GM20000 (cell line): ENCODE measurements around the gene STAT4.
A peak's percentile ranks its signal among the peaks of the same experiment; 100 is the strongest.
"Not testable (repeated sequence)": the region's sequence is repeated elsewhere in the genome, so short reads cannot be mapped to it uniquely, and the experiment has no call there.

Experiments used
- DNase-seq: peaks from one replicate; pipeline ENCODE4 v3.0.0; 2012; ENCODE audit warnings: low spot score
- TF ChIP-seq, protein P1 (sequence below): IDR thresholded peaks from 2 replicates; pipeline ENCODE4 v1.5.1; 2012; ENCODE audit warnings: mild to moderate bottlenecking, control low read depth; ENCODE audit errors: extremely low read depth, missing control alignments

The STAT4 gene

GRCh38 chr2:190999058-190999457, 151.7 kb downstream of the STAT4 start:
- TF ChIP-seq, protein P1, sequence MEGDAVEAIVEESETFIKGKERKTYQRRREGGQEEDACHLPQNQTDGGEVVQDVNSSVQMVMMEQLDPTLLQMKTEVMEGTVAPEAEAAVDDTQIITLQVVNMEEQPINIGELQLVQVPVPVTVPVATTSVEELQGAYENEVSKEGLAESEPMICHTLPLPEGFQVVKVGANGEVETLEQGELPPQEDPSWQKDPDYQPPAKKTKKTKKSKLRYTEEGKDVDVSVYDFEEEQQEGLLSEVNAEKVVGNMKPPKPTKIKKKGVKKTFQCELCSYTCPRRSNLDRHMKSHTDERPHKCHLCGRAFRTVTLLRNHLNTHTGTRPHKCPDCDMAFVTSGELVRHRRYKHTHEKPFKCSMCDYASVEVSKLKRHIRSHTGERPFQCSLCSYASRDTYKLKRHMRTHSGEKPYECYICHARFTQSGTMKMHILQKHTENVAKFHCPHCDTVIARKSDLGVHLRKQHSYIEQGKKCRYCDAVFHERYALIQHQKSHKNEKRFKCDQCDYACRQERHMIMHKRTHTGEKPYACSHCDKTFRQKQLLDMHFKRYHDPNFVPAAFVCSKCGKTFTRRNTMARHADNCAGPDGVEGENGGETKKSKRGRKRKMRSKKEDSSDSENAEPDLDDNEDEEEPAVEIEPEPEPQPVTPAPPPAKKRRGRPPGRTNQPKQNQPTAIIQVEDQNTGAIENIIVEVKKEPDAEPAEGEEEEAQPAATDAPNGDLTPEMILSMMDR, result no peak
- DNase-seq, result no peak

- TF ChIP-seq, protein P1, result no peak
- no peak for DNase-seq
Measured at GRCh38 chr2:190997526-190998113, 153.2 kb downstream of the STAT4 start.

- TF ChIP-seq, protein P1, result no peak
- DNase-seq, result no peak
Measured at GRCh38 chr2:190996947-190997346, 153.8 kb downstream of the STAT4 start.

- TF ChIP-seq, protein P1, result peak; percentile 27
- peak; percentile 37 for DNase-seq
Measured at GRCh38 chr2:190996338-190996946, 154.4 kb downstream of the STAT4 start.

GRCh38 chr2:190995315-190995714, 155.5 kb downstream of the STAT4 start:
- not testable (repeated sequence) for DNase-seq

- no peak for DNase-seq
- TF ChIP-seq, protein P1, result no peak
Measured at GRCh38 chr2:190994148-190994547, 156.6 kb downstream of the STAT4 start.

DNA sequence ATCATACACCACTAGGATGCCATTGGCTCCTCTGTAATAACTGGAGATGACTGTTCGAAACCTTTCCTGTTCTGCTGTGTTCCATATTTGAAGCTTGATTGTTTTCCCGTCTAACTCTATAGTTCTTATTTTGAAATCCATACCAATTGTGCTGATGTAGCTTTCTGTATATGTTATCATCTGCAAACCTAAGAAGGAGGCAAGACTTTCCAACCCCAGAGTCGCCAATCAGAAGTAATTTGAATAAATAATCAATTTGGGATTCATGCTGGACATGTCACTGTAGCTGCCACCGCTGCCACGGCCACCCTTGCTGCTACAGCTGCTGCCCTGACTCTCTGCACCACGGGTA, 157.5 kb downstream of the STAT4 start:
- DNase-seq, result no peak
- TF ChIP-seq, protein P1, result no peak

- TF ChIP-seq, protein P1, result no peak
- DNase-seq, result no peak
Measured at GRCh38 chr2:190990132-190990531, 160.7 kb downstream of the STAT4 start.
